K562 (cell line): ENCODE data around the gene FHIT. TPM values are rescaled to one million over a fixed set of nuclear protein-coding genes. Genes with fewer than 3 reads are reported as not detected.

ENCODE experiments used
- ARHGAP35 ChIP-seq: fragments of 450-650 bp; IDR thresholded peaks from 2 replicates; pipeline ENCODE4 v1.6.1; 2018; ENCODE audit not compliant: partially characterized antibody
- BCOR ChIP-seq: fragments of 450-650 bp; IDR thresholded peaks from 2 replicates; pipeline ENCODE4 v1.6.1; 2016
- BMI1 ChIP-seq: fragments of 150-350 bp; IDR thresholded peaks from 2 replicates; pipeline ENCODE4 v1.6.1; 2014; ENCODE audit warnings: low read length
- EP400 ChIP-seq: fragments of 450-650 bp; IDR thresholded peaks from 2 replicates; pipeline ENCODE4 v1.6.1; 2017; ENCODE audit warnings: antibody characterized with exemption, mild to moderate bottlenecking, moderate library complexity
- ETV6 ChIP-seq, 3 experiments: fragments of 150-350 bp in 1 of 3; sonication (generic) in 1 of 3; formaldehyde crosslinking in 1 of 3; IDR thresholded peaks; 2 replicates each; pipeline versions ENCODE4 v1.6.1 to v1.8.0; 2014 to 2022; ENCODE audit warnings: borderline replicate concordance in 2 of 3, low read depth in 2 of 3, antibody characterized with exemption in 1 of 3, low read length in 1 of 3, mild to moderate bottlenecking in 1 of 3, missing genetic modification reagents in 1 of 3
- FOXJ2 ChIP-seq: fragments of 200-800 bp; sonication (Bioruptor generic); IDR thresholded peaks from 2 replicates; pipeline ENCODE4 v1.6.1; 2016; ENCODE audit warnings: missing genetic modification characterization, missing compliant biosample characterization
- HNRNPK ChIP-seq: fragments of 200-400 bp; formaldehyde crosslinking; IDR thresholded peaks from one replicate; pipeline ENCODE4 v1.6.1; 2018; ENCODE audit warnings: mild to moderate bottlenecking, low read depth, low read length; ENCODE audit not compliant: poor library complexity, severe bottlenecking
- HNRNPLL ChIP-seq: fragments of 200-400 bp; formaldehyde crosslinking; IDR thresholded peaks from 2 replicates; pipeline ENCODE4 v1.6.1; 2017; ENCODE audit warnings: low read length, low read depth, mild to moderate bottlenecking; ENCODE audit not compliant: poor library complexity, severe bottlenecking
- L3MBTL2 ChIP-seq: fragments of 450-650 bp; IDR thresholded peaks from 2 replicates; pipeline ENCODE4 v1.6.1; 2016; ENCODE audit warnings: mild to moderate bottlenecking, moderate library complexity
- MEF2A ChIP-seq: IDR thresholded peaks from 2 replicates; pipeline ENCODE4 v1.6.1; 2011; ENCODE audit warnings: low read depth, mild to moderate bottlenecking, low read length, moderate library complexity; ENCODE audit not compliant: control insufficient read depth
- NR1H2 ChIP-seq: sonication (generic); formaldehyde crosslinking; IDR thresholded peaks from 2 replicates; pipeline ENCODE4 v1.4.0; 2020; ENCODE audit warnings: mild to moderate bottlenecking, missing genetic modification reagents
- PML ChIP-seq: IDR thresholded peaks from 2 replicates; pipeline ENCODE4 v1.6.1; 2012; ENCODE audit warnings: low read length, inconsistent platforms
- PREB ChIP-seq: sonication (generic); formaldehyde crosslinking; IDR thresholded peaks from 2 replicates; pipeline ENCODE4 v1.8.1; 2023; ENCODE audit warnings: mild to moderate bottlenecking, missing genetic modification reagents
- RAD51 ChIP-seq: fragments of 450-650 bp; IDR thresholded peaks from 2 replicates; pipeline ENCODE4 v1.7.1; 2016; ENCODE audit warnings: low read depth, mild to moderate bottlenecking, borderline replicate concordance
- SOX6 ChIP-seq: fragments of 450-650 bp; IDR thresholded peaks from 2 replicates; pipeline ENCODE4 v1.6.1; 2014; ENCODE audit warnings: mild to moderate bottlenecking
- XRCC3 ChIP-seq: fragments of 450-650 bp; IDR thresholded peaks from 2 replicates; pipeline ENCODE4 v1.6.1; 2017; ENCODE audit warnings: mild to moderate bottlenecking, moderate library complexity
- ZEB2 ChIP-seq: fragments of 450-650 bp; IDR thresholded peaks from 2 replicates; pipeline ENCODE4 v1.6.1; 2016
- ZNF280A ChIP-seq: fragments of 450-650 bp; IDR thresholded peaks from 2 replicates; pipeline ENCODE4 v1.6.1; 2018; ENCODE audit warnings: mild to moderate bottlenecking, low read depth; ENCODE audit not compliant: partially characterized antibody
- polyA plus RNA-seq, 8 experiments: library from polyadenylated mRNA; depleted of rRNA in 4 of 8; stranded (reverse) in 5 of 8; unstranded in 3 of 8; fragments of >200 nt; fragmentation: Nextera tagmentation in 2 of 8; fragmentation: Illumina TruSeq in 1 of 8; extraction: Ambion mirVana in 2 of 8; extraction: Trizol in 1 of 8; gene quantifications; 2 replicates each; pipeline versions ENCODE4 v1.2.1 to v1.2.3, GENCODE V29; 2011 to 2014; ENCODE audit warnings: inconsistent platforms in 1 of 8, missing spikeins in 1 of 8
- total RNA-seq, 7 experiments: library from RNA; depleted of rRNA in 6 of 7; stranded (reverse); fragments of >200 nt in 6 of 7; fragmentation: Illumina TruSeq in 2 of 7; extraction: Trizol in 2 of 7; gene quantifications; 2 replicates each; pipeline versions ENCODE4 v1.2.1 to v1.2.3, GENCODE V29; 2011 to 2021; ENCODE audit warnings: low replicate concordance in 1 of 7
- TF ChIP-seq, protein P1 (sequence below): fragments of 250-450 bp; sonication (Bioruptor Pico); IDR thresholded peaks from 2 replicates; pipeline ENCODE4 v1.4.0; 2020; ENCODE audit warnings: mild to moderate bottlenecking, moderate library complexity, borderline replicate concordance
- TF ChIP-seq, protein P2 (sequence below): sonication (generic); formaldehyde crosslinking; IDR thresholded peaks from 2 replicates; pipeline ENCODE4 v1.5.0; 2020; ENCODE audit warnings: missing genetic modification reagents
- TF ChIP-seq, protein P3 (sequence below): IDR thresholded peaks from 3 replicates; pipeline ENCODE4 v1.6.1; 2011; ENCODE audit warnings: borderline replicate concordance, mild to moderate bottlenecking; ENCODE audit not compliant: insufficient read length, insufficient read depth

FHIT gene
- total and polyA plus RNA-seq, 9 of the 15 experiments (the other 6 are each of a cell fraction or from before 2014, with no cell fraction given), result 1.7 to 9.1 (median 4.3) TPM

GRCh38 chr3:61250784-61251173 is 473 bp downstream of the FHIT start (continued):
- no peak for TF ChIP-seq ZNF280A
- no peak for TF ChIP-seq PML
- TF ChIP-seq ARHGAP35, result no peak
- TF ChIP-seq MEF2A, result no peak
- TF ChIP-seq, protein P1, sequence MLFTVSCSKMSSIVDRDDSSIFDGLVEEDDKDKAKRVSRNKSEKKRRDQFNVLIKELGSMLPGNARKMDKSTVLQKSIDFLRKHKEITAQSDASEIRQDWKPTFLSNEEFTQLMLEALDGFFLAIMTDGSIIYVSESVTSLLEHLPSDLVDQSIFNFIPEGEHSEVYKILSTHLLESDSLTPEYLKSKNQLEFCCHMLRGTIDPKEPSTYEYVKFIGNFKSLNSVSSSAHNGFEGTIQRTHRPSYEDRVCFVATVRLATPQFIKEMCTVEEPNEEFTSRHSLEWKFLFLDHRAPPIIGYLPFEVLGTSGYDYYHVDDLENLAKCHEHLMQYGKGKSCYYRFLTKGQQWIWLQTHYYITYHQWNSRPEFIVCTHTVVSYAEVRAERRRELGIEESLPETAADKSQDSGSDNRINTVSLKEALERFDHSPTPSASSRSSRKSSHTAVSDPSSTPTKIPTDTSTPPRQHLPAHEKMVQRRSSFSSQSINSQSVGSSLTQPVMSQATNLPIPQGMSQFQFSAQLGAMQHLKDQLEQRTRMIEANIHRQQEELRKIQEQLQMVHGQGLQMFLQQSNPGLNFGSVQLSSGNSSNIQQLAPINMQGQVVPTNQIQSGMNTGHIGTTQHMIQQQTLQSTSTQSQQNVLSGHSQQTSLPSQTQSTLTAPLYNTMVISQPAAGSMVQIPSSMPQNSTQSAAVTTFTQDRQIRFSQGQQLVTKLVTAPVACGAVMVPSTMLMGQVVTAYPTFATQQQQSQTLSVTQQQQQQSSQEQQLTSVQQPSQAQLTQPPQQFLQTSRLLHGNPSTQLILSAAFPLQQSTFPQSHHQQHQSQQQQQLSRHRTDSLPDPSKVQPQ (CRISPR knock-in tag), result no peak
- no peak for TF ChIP-seq NR1H2 (CRISPR knock-in tag)
- TF ChIP-seq SOX6, result no peak
- no peak for TF ChIP-seq PREB (CRISPR knock-in tag)
- TF ChIP-seq BCOR, result peak; percentile 92
- TF ChIP-seq HNRNPLL, result no peak
- no peak for TF ChIP-seq XRCC3
- no peak for TF ChIP-seq FOXJ2
- no peak for TF ChIP-seq BMI1
- TF ChIP-seq, protein P2, sequence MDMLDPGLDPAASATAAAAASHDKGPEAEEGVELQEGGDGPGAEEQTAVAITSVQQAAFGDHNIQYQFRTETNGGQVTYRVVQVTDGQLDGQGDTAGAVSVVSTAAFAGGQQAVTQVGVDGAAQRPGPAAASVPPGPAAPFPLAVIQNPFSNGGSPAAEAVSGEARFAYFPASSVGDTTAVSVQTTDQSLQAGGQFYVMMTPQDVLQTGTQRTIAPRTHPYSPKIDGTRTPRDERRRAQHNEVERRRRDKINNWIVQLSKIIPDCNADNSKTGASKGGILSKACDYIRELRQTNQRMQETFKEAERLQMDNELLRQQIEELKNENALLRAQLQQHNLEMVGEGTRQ (CRISPR knock-in tag), result peak; percentile 55
- TF ChIP-seq, protein P3, sequence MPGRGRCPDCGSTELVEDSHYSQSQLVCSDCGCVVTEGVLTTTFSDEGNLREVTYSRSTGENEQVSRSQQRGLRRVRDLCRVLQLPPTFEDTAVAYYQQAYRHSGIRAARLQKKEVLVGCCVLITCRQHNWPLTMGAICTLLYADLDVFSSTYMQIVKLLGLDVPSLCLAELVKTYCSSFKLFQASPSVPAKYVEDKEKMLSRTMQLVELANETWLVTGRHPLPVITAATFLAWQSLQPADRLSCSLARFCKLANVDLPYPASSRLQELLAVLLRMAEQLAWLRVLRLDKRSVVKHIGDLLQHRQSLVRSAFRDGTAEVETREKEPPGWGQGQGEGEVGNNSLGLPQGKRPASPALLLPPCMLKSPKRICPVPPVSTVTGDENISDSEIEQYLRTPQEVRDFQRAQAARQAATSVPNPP, result no peak
- TF ChIP-seq RAD51, result no peak; the same call in 1 of the 2 replicates
- TF ChIP-seq L3MBTL2, result peak; percentile 49
- TF ChIP-seq EP400, result peak; percentile 59
- no peak for TF ChIP-seq HNRNPK
- no peak for TF ChIP-seq ZEB2
- no peak for TF ChIP-seq ETV6 (IDR thresholded peaks at IDR 0.05; ENCODE audit: borderline replicate concordance in 1 of 2, low read depth in 2 of 2, low read length in 1 of 2)
- no peak for TF ChIP-seq ETV6 (CRISPR knock-in tag; IDR thresholded peaks at IDR 0.05; ENCODE audit: borderline replicate concordance)
